AG20443 (cell line): ENCODE results near the gene TRIP13.
"Not testable (repeated sequence)": the region's sequence is repeated elsewhere in the genome, so short reads cannot be mapped to it uniquely, and the experiment has no call there.

ENCODE experiments used
- DNase-seq: peaks from one replicate; pipeline ENCODE4 v3.0.0; 2012; ENCODE audit warnings: low spot score, mixed read lengths

The TRIP13 gene

GRCh38 chr5:872301-872700 lies 20.4 kb upstream of the TRIP13 start:
- no peak for DNase-seq

- no peak for DNase-seq
These were observed 19.4 kb upstream of the TRIP13 start for GRCh38 chr5:873328-873727.

- no peak for DNase-seq
These were observed 16.8 kb upstream of the TRIP13 start for GRCh38 chr5:875931-876330.

GRCh38 chr5:876398-877365 lies 16.0 kb upstream of the TRIP13 start:
- no peak for DNase-seq

- DNase-seq: no peak
These were observed 14.6 kb upstream of the TRIP13 start for GRCh38 chr5:878125-878524.

GRCh38 chr5:878677-879076 lies 14.0 kb upstream of the TRIP13 start:
- DNase-seq: not testable (repeated sequence)

- DNase-seq: no peak
These were observed 11.7 kb upstream of the TRIP13 start for GRCh38 chr5:880816-881550.

GRCh38 chr5:881551-881935 lies 11.1 kb upstream of the TRIP13 start:
- DNase-seq: no peak

- DNase-seq: no peak
These were observed 10.2 kb upstream of the TRIP13 start for GRCh38 chr5:882253-883183.

- no peak for DNase-seq
These were observed 9.1 kb upstream of the TRIP13 start for GRCh38 chr5:883475-884181.

- DNase-seq: no peak
These were observed 8.1 kb upstream of the TRIP13 start for GRCh38 chr5:884345-885126.

GRCh38 chr5:885127-885442 lies 7.6 kb upstream of the TRIP13 start:
- DNase-seq: no peak

- DNase-seq: no peak
These were observed 7.2 kb upstream of the TRIP13 start for GRCh38 chr5:885529-885928.

- DNase-seq: no peak
These were observed 6.6 kb upstream of the TRIP13 start for GRCh38 chr5:886036-886435.

- DNase-seq: no peak
These were observed 5.9 kb upstream of the TRIP13 start for GRCh38 chr5:886716-887325.

- no peak for DNase-seq
These were observed 4.6 kb upstream of the TRIP13 start for GRCh38 chr5:887947-888637.

GRCh38 chr5:888638-889035 lies 4.0 kb upstream of the TRIP13 start:
- DNase-seq: no peak

- DNase-seq: no peak
These were observed 3.5 kb upstream of the TRIP13 start for GRCh38 chr5:889075-889710.

GRCh38 chr5:891117-891836 lies 1.4 kb upstream of the TRIP13 start:
- DNase-seq: no peak
